PC-3 (cell line): ENCODE data around the gene H6PD. TPM values are rescaled to one million over a fixed set of nuclear protein-coding genes. Genes with fewer than 3 reads are reported as not detected.

ENCODE experiments used
- ATAC-seq: fragments of 200-7000 bp; cut with Tn5 transposase; 2 replicates; pipeline ENCODE4 v1.9.1; 2020; ENCODE audit warnings: mild to moderate bottlenecking, moderate library complexity
- BruUV-seq: library from RNA; stranded (reverse); fragments of 400-500 nt; replicated peaks from 2 replicates; lab custom pipeline; 2021; lab: Mats Ljungman, UMichigan
- CTCF ChIA-PET: fragments of 300-600 bp; sonication (Branson Sonifier 250); formaldehyde crosslinking; loops from one replicate; lab custom pipeline; 2022; ENCODE audit warnings: antibody characterized with exemption; lab: Charles Lee
- POLR2A ChIA-PET: fragments of 300-600 bp; sonication (Branson Sonifier 250); formaldehyde crosslinking; loops from one replicate; lab custom pipeline; 2022; ENCODE audit warnings: antibody characterized with exemption; ENCODE audit not compliant: unreplicated experiment; lab: Charles Lee
- DNase-seq: peaks from one replicate; pipeline ENCODE4 v3.0.0-alpha.2; 2015
- H2AFZ ChIP-seq: fragments of 300-600 bp; sonication (generic); 2 replicates; pipeline ENCODE4 v1.6.0; 2016; ENCODE audit warnings: antibody characterized with exemption, low read length
- H3F3A ChIP-seq: fragments of 300-600 bp; sonication (generic); one replicate; pipeline ENCODE4 v1.6.0; 2017; ENCODE audit warnings: antibody characterized with exemption, low read length, control low read depth, mild to moderate bottlenecking; ENCODE audit not compliant: unreplicated experiment
- H3K27ac ChIP-seq: fragments of 300-600 bp; sonication (generic); 2 replicates; pipeline ENCODE4 v1.5.1; 2016; ENCODE audit warnings: mild to moderate bottlenecking, low read length
- H3K27me3 ChIP-seq: fragments of 300-600 bp; sonication (generic); 2 replicates; pipeline ENCODE4 v1.6.1; 2016; ENCODE audit warnings: low read length, mixed read lengths
- H3K36me3 ChIP-seq: fragments of 300-600 bp; sonication (generic); 2 replicates; pipeline ENCODE4 v1.6.1; 2016; ENCODE audit warnings: low read depth, mixed run types, low read length, mixed read lengths
- H3K4me1 ChIP-seq: fragments of 300-600 bp; sonication (generic); 2 replicates; pipeline ENCODE4 v1.5.1; 2016; ENCODE audit warnings: low read length; ENCODE audit not compliant: insufficient read depth
- H3K4me2 ChIP-seq: fragments of 300-600 bp; sonication (generic); 2 replicates; pipeline ENCODE4 v1.6.0; 2016; ENCODE audit warnings: low read length
- H3K4me3 ChIP-seq: fragments of 300-600 bp; sonication (generic); 2 replicates; pipeline ENCODE4 v1.5.1; 2016; ENCODE audit warnings: mild to moderate bottlenecking, low read length, mixed read lengths
- H3K79me2 ChIP-seq: fragments of 300-600 bp; sonication (generic); 2 replicates; pipeline ENCODE4 v1.6.1; 2017; ENCODE audit warnings: low read length, mixed read lengths
- H3K9ac ChIP-seq: fragments of 300-600 bp; sonication (generic); 2 replicates; pipeline ENCODE4 v1.6.0; 2016; ENCODE audit warnings: mild to moderate bottlenecking, low read length
- H3K9me2 ChIP-seq: fragments of 300-600 bp; sonication (generic); replicated peaks from 2 replicates; pipeline ENCODE4 v1.6.1; 2016; ENCODE audit warnings: mixed run types, low read length, mixed read lengths
- H3K9me3 ChIP-seq: fragments of 300-600 bp; sonication (generic); 2 replicates; pipeline ENCODE4 v1.6.1; 2016; ENCODE audit warnings: low read length, mixed read lengths
- H4K20me1 ChIP-seq: fragments of 300-600 bp; sonication (generic); 2 replicates; pipeline ENCODE4 v1.6.1; 2016; ENCODE audit warnings: low read length, mixed read lengths
- EZH2 ChIP-seq: fragments of 300-600 bp; sonication (generic); IDR thresholded peaks from one replicate; pipeline ENCODE4 v1.6.1; 2017; ENCODE audit warnings: antibody characterized with exemption, mild to moderate bottlenecking, low read length; ENCODE audit not compliant: unreplicated experiment
- EZH2phosphoT487 ChIP-seq: fragments of 300-600 bp; sonication (generic); IDR thresholded peaks from 2 replicates; pipeline ENCODE4 v1.6.1; 2018; ENCODE audit warnings: mild to moderate bottlenecking, antibody characterized with exemption, low read length, borderline replicate concordance
- intact Hi-C: fragments of 100-400 bp; cut with micrococcal nuclease; formaldehyde crosslinking; loops from 2 replicates; pipeline ENCODE4 v1.9.0; 2023
- total RNA-seq: library from RNA; depleted of rRNA; stranded (reverse); fragments of >200 nt; gene quantifications from 2 replicates; pipeline ENCODE4 v1.2.3, GENCODE V29; 2014
- TF ChIP-seq, protein P1 (sequence below): fragments of 300-600 bp; sonication (generic); conservative IDR thresholded peaks from 2 replicates; pipeline ENCODE4 v1.5.1; 2017; ENCODE audit warnings: antibody characterized with exemption, low read depth, mild to moderate bottlenecking, low read length

Gene H6PD
- total RNA-seq, 1 experiment from 2014 or later: 6.8 TPM

- DNase-seq (no peak), ATAC-seq (no peak)
- intact Hi-C loops: no loop called here
- H3K4me2 ChIP-seq: no peak overlapping the region
- no peak overlapping the region for H3K9ac ChIP-seq
- no peaks in the 10 kb centered on the region for H3K4me1 ChIP-seq
- no peaks in the 10 kb centered on the region for H3F3A ChIP-seq
- no peaks in the 10 kb centered on the region for H3K27me3 ChIP-seq
- H2AFZ ChIP-seq: no peak overlapping the region
- H4K20me1 ChIP-seq: no peaks in the 10 kb centered on the region
- no peaks in the 10 kb centered on the region for H3K36me3 ChIP-seq
- no peaks in the 10 kb centered on the region for H3K79me2 ChIP-seq
- ChIA-PET POLR2A (no interaction called here), CTCF (no interaction called here)
- H3K9me2 ChIP-seq: no peaks in the 10 kb centered on the region
- no peak for TF ChIP-seq EZH2phosphoT487
- TF ChIP-seq, protein P1, sequence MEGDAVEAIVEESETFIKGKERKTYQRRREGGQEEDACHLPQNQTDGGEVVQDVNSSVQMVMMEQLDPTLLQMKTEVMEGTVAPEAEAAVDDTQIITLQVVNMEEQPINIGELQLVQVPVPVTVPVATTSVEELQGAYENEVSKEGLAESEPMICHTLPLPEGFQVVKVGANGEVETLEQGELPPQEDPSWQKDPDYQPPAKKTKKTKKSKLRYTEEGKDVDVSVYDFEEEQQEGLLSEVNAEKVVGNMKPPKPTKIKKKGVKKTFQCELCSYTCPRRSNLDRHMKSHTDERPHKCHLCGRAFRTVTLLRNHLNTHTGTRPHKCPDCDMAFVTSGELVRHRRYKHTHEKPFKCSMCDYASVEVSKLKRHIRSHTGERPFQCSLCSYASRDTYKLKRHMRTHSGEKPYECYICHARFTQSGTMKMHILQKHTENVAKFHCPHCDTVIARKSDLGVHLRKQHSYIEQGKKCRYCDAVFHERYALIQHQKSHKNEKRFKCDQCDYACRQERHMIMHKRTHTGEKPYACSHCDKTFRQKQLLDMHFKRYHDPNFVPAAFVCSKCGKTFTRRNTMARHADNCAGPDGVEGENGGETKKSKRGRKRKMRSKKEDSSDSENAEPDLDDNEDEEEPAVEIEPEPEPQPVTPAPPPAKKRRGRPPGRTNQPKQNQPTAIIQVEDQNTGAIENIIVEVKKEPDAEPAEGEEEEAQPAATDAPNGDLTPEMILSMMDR: no peak
- no peak for TF ChIP-seq EZH2
- H3K4me3 ChIP-seq: no peak overlapping the region
- BruUV-seq: no TSS peak
- no peak overlapping the region for H3K27ac ChIP-seq
- H3K9me3 ChIP-seq: no peaks in the 10 kb centered on the region
These were observed 14.0 kb downstream of the H6PD start for GRCh38 chr1:9248341-9249262.

GRCh38 chr1:9249263-9249533, 14.6 kb downstream of the H6PD start:
- ATAC-seq: no peak
- Histone ChIP-seq H3K9me3 (no peaks in the 10 kb centered on the region), H2AFZ (no peak overlapping the region), H3K4me1 (no peaks in the 10 kb centered on the region), H3K9ac (no peak overlapping the region), H4K20me1 (no peaks in the 10 kb centered on the region), H3K4me2 (no peak overlapping the region), H3K36me3 (no peaks in the 10 kb centered on the region), H3K27ac (no peak overlapping the region), H3K27me3 (no peaks in the 10 kb centered on the region), H3F3A (no peaks in the 10 kb centered on the region), H3K9me2 (no peaks in the 10 kb centered on the region), H3K79me2 (no peaks in the 10 kb centered on the region), H3K4me3 (no peak overlapping the region)
- ChIA-PET CTCF (interaction anchor here (0.5 kb wide), 1 partner anchor 278 kb away, joined by 10 read pairs; no protein-coding TSS in a partner anchor), POLR2A (no interaction called here)
- TF ChIP-seq, protein P1: no peak
- TF ChIP-seq EZH2 (no peak), EZH2phosphoT487 (no peak)
- intact Hi-C loops: no loop called here
- BruUV-seq: no TSS peak
- no peak for DNase-seq
